A549 (cell line): ENCODE data around the gene GUCY1A1.

Experiments used
- CHD4 ChIP-seq: fragments of 200-600 bp; sonication (generic); IDR thresholded peaks from 2 replicates; pipeline ENCODE4 v1.6.1; 2016; ENCODE audit warnings: antibody characterized with exemption, mild to moderate bottlenecking, borderline replicate concordance
- CTCF ChIP-seq: fragments of >200 bp; sonication (Bioruptor Twin); formaldehyde crosslinking; IDR thresholded peaks from 3 replicates; pipeline ENCODE4 v1.5.1; 2016
- E2F6 ChIP-seq: IDR thresholded peaks from 2 replicates; pipeline ENCODE4 v1.6.1; 2012; ENCODE audit warnings: low read depth, borderline replicate concordance
- KDM1A ChIP-seq: fragments of 200-600 bp; sonication (generic); IDR thresholded peaks from 2 replicates; pipeline ENCODE4 v1.6.1; 2016; ENCODE audit warnings: low read depth, mild to moderate bottlenecking
- USF2 ChIP-seq: fragments of 450-650 bp; IDR thresholded peaks from 2 replicates; pipeline ENCODE4 v1.6.1; 2014; ENCODE audit warnings: antibody characterized with exemption

GRCh38 chr4:155675709-155676429 is 9.2 kb downstream of the GUCY1A1 start:
- TF ChIP-seq CTCF = no peak
- no peak for TF ChIP-seq KDM1A
- TF ChIP-seq E2F6 = no peak
- TF ChIP-seq USF2 = no peak
- TF ChIP-seq CHD4 = no peak
